ENCODE measurements around the gene ABCA3. TPM values are rescaled to one million over a fixed set of nuclear protein-coding genes. Genes with fewer than 3 reads are reported as not detected.

The ABCA3 gene
- total and polyA plus RNA-seq, 2 of the 8 experiments (the other 6 are each of a cell fraction or from before 2014, with no cell fraction given), result 5.7 to 7.9 TPM

DNA sequence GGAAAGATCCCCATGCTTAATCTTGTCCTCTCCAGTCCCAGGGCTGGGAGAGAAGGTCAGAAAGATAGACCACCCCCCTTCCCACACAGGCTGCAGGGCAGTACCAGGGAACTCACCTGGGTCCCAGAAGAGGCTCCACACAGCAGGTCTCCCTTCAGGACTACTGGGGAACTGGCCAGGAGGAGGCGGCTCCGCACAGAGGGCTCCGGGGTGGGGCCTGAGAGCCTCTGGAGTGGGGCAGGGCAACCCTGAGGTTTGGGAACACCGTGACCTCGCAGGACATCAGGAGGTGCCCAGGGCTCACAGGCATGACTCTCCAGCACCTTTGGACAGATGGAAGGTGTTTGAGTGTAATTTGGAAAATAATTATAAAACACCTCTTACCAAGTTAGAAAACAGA is 11.0 kb downstream of the ABCA3 start:
- no peak overlapping the region for H2BK15ac ChIP-seq (ENCODE audit: low read length)
- H4K91ac ChIP-seq (replicated peaks; ENCODE audit: insufficient read length, low read length), result no peak overlapping the region
- no peak overlapping the region for H3K27ac ChIP-seq (ENCODE audit: low read depth, low read length)
- WGBS, 2 experiments (ENCODE audit: extremely low coverage in 1 of 2, insufficient coverage in 1 of 2, insufficient read length in 1 of 2, insufficient replicate concordance in 2 of 2, low coverage in 1 of 2, low lambda C conversion rate in 2 of 2, missing lambda C conversion rate in 1 of 2), result 100% methylated on average over 5 of the region's 5 CpGs; no CpG with 5 or more reads in 1 of the 2 experiments
- no peak overlapping the region for H4K8ac ChIP-seq (ENCODE audit: extremely low read depth, insufficient read depth, low read length)
- H3K4ac ChIP-seq (replicated peaks; ENCODE audit: insufficient read length, low read depth, low read length), result no peak overlapping the region
- FAIRE-seq (no peak), DNase-seq (ENCODE audit: low read depth in 1 of 2, low spot score in 2 of 2) (no peak)
- H2BK5ac ChIP-seq (ENCODE audit: low read depth, low read length), result no peak overlapping the region
- H3K14ac ChIP-seq (ENCODE audit: insufficient read length), result no peak overlapping the region
- no peak overlapping the region for H2AFZ ChIP-seq (ENCODE audit: low read length)
- no peak overlapping the region for H2AK5ac ChIP-seq (ENCODE audit: low read depth, low read length)
- no peaks in the 10 kb centered on the region for H3K36me3 ChIP-seq (ENCODE audit: control insufficient read depth in 2 of 4, insufficient read depth in 4 of 4, low read length in 3 of 4)
- no peak overlapping the region for H2BK12ac ChIP-seq (ENCODE audit: low read depth, low read length)
- ChIA-PET CTCF (ENCODE audit: partially characterized antibody) (no interaction called here), POLR2A (ENCODE audit: partially characterized antibody) (no interaction called here)
- no peak overlapping the region for H3K4me2 ChIP-seq (ENCODE audit: insufficient read depth in 1 of 2, low read depth in 2 of 2, low read length in 2 of 2)
- H4K20me1 ChIP-seq (replicated peaks in 1 of 2; ENCODE audit: control insufficient read depth in 1 of 2, insufficient read depth in 2 of 2, low read length in 2 of 2), result no peaks in the 10 kb centered on the region
- no peaks in the 10 kb centered on the region for H3K79me2 ChIP-seq (ENCODE audit: control insufficient read depth in 1 of 2, insufficient read depth in 2 of 2, low read length in 2 of 2)
- no peak overlapping the region for H3K18ac ChIP-seq (ENCODE audit: extremely low read depth, low read length)
- H3K56ac ChIP-seq (replicated peaks; ENCODE audit: insufficient read length, low read depth, low read length), result no peak overlapping the region
- no peak overlapping the region for H2BK120ac ChIP-seq (replicated peaks; ENCODE audit: low read depth, low read length)
- H2BK20ac ChIP-seq (ENCODE audit: low read length), result no peak overlapping the region
- H3K79me1 ChIP-seq (ENCODE audit: low read depth, low read length), result no peaks in the 10 kb centered on the region
- TF ChIP-seq CREB1 (IDR thresholded peaks at IDR 0.05), result no peak
- no peak for TF ChIP-seq CTBP2 (IDR thresholded peaks at IDR 0.05; ENCODE audit: borderline replicate concordance, insufficient read depth, insufficient read length, low read length)
- TF ChIP-seq CBX5 (IDR thresholded peaks at IDR 0.05; ENCODE audit: low read depth, low read length), result no peak
- TF ChIP-seq TBP (IDR thresholded peaks at IDR 0.05; ENCODE audit: low read depth, low read length), result no peak
- TF ChIP-seq MAFK (IDR thresholded peaks at IDR 0.05; ENCODE audit: low read depth, low read length), result no peak
- no peak for TF ChIP-seq SRF (IDR thresholded peaks at IDR 0.05; ENCODE audit: low read depth, low read length)
- TF ChIP-seq TCF12 (IDR thresholded peaks at IDR 0.05; ENCODE audit: low read depth, low read length), result no peak
- no peak for TF ChIP-seq CBX8 (IDR thresholded peaks at IDR 0.05; ENCODE audit: borderline replicate concordance, low read depth, low read length)
- TF ChIP-seq POLR2A (IDR thresholded peaks at IDR 0.05; ENCODE audit: control extremely low read depth in 1 of 2, low read depth in 2 of 2, low read length in 2 of 2), result no peak
- TF ChIP-seq POU5F1 (IDR thresholded peaks at IDR 0.05; ENCODE audit: low read depth, low read length), result no peak
- TF ChIP-seq TAF1 (IDR thresholded peaks at IDR 0.05; ENCODE audit: low read depth, low read length), result no peak
- no peak for TF ChIP-seq CEBPB (IDR thresholded peaks at IDR 0.05; ENCODE audit: low read depth, low read length)
- TF ChIP-seq SUZ12 (IDR thresholded peaks at IDR 0.05; ENCODE audit: low read length), result no peak
- TF ChIP-seq NANOG (IDR thresholded peaks at IDR 0.05; ENCODE audit: insufficient read depth, low read depth, low read length, poor library complexity, severe bottlenecking), result no peak
- no peak for TF ChIP-seq PHF8 (conservative IDR thresholded peaks at IDR 0.05; ENCODE audit: low read depth, low read length)
- TF ChIP-seq ZNF274 (IDR thresholded peaks at IDR 0.05; ENCODE audit: borderline replicate concordance, extremely low read depth, low read length), result no peak
- no peaks in the 10 kb centered on the region for H3K9me3 ChIP-seq (ENCODE audit: insufficient read depth in 2 of 2, low read depth in 1 of 2, low read length in 1 of 2)
- H3K4me1 ChIP-seq (replicated peaks in 1 of 4; ENCODE audit: control insufficient read depth in 3 of 4, insufficient read depth in 4 of 4, low read length in 3 of 4), result no peaks in the 10 kb centered on the region
- no peaks in the 10 kb centered on the region for H3K27me3 ChIP-seq (replicated peaks in 1 of 4; ENCODE audit: control insufficient read depth in 3 of 4, extremely low read depth in 1 of 4, insufficient read depth in 3 of 4, low read length in 3 of 4)
- no peaks in the 10 kb centered on the region; the same call in 1 of the 2 replicates for H3K23me2 ChIP-seq (ENCODE audit: low read depth, low read length)
- no peak overlapping the region for H3K9ac ChIP-seq (replicated peaks in 1 of 4; ENCODE audit: extremely low read depth in 1 of 4, low read depth in 3 of 4, low read length in 3 of 4)
- H3K23ac ChIP-seq (ENCODE audit: insufficient read length), result no peak overlapping the region
- no peak overlapping the region for H3K4me3 ChIP-seq (ENCODE audit: extremely low read depth in 1 of 4, insufficient read depth in 2 of 4, low read depth in 3 of 4, low read length in 4 of 4)
- H4K5ac ChIP-seq (ENCODE audit: insufficient read length, low read depth, low read length), result no peak overlapping the region

Data from H1 (cell line).